ENCODE measurements around the gene WDR91. TPM values are rescaled to one million over a fixed set of nuclear protein-coding genes. Genes with fewer than 3 reads are reported as not detected.

WDR91 gene
- total RNA-seq, 1 donor from 2014 or later = 30.0 TPM

DNA sequence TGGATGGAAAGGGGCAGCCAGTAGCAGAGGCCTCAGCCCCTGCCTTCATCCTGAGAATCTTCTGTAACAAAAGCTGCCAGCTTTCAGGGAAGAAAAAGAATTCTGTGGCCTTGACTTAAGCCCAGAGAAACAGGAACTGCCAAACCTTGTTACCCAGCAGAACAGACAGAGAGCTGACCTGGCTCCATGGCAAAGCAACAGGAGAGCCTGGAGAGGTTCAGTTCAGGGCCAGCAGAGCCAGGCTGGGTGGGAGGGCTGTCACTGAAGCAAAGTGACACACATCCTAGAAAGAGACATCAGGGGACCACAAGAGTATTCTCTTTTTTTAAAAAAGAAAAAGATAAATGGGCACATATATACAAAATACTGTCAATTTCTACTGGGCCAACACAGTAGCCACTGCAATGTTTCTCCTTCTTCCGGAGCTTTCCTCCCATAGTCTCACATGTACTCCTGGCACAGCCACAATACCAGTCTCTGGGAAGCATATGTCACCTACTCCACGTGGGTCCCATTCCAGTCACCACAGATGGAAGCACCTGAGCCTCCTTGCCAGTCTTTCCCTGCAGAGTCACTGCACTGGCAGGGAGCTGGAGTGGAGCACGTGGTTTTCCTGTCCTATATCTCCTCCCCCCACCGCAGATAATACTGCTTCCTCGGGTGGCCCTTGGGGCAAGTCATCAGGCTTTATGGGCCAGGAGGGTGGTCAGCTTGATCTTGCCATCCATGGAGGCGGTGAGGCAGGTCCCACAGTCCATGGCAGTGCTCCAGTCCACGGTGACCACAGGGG is 25.7 kb downstream of the WDR91 start:
- Histone ChIP-seq H3K4me3 (no peak overlapping the region), H3K27ac (no peak overlapping the region), H3K9me3 (peaks cover 18% of the 10 kb centered on the region), H3K36me3 (peaks cover 81% of the 10 kb centered on the region), H3K27me3 (no peaks in the 10 kb centered on the region), H3K4me1 (no peaks in the 10 kb centered on the region)
- intact Hi-C loops (cut with DNase I) = no loop called here
- ATAC-seq (no peak), DNase-seq (no peak)
- TF ChIP-seq, protein P1, sequence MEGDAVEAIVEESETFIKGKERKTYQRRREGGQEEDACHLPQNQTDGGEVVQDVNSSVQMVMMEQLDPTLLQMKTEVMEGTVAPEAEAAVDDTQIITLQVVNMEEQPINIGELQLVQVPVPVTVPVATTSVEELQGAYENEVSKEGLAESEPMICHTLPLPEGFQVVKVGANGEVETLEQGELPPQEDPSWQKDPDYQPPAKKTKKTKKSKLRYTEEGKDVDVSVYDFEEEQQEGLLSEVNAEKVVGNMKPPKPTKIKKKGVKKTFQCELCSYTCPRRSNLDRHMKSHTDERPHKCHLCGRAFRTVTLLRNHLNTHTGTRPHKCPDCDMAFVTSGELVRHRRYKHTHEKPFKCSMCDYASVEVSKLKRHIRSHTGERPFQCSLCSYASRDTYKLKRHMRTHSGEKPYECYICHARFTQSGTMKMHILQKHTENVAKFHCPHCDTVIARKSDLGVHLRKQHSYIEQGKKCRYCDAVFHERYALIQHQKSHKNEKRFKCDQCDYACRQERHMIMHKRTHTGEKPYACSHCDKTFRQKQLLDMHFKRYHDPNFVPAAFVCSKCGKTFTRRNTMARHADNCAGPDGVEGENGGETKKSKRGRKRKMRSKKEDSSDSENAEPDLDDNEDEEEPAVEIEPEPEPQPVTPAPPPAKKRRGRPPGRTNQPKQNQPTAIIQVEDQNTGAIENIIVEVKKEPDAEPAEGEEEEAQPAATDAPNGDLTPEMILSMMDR (IDR thresholded peaks at IDR 0.05) = no peak

DNA sequence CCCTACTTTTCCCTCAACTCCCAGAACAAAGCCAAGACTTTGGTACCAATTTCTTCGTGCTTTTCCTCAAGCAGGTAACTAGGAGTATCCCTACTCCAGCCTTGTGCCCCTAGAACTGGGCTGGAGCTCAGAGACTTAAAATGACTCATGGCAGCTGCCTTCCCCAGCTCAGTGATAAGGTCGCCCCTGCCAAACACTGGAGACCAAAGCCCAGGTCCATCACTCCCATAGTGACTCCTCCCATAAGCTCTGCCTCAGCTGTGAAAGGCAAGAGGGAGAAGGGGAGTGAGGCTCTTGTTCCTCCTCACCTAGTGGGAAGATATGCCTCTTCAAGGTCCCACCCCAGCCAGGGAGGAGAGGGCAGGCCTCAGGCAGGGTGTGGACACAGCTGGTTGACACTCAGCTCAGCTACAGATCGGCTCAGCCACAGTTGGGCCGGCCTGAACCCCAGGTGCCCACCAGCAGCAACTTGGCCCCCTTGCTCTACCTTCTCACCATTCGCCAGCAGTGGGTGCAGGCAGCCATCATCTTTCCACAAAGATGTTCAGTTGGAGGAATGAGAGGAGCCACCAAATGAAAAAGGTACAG is 27.0 kb downstream of the WDR91 start:
- intact Hi-C loops (cut with DNase I) = no loop called here
- DNase-seq (no peak), ATAC-seq (no peak)

DNA sequence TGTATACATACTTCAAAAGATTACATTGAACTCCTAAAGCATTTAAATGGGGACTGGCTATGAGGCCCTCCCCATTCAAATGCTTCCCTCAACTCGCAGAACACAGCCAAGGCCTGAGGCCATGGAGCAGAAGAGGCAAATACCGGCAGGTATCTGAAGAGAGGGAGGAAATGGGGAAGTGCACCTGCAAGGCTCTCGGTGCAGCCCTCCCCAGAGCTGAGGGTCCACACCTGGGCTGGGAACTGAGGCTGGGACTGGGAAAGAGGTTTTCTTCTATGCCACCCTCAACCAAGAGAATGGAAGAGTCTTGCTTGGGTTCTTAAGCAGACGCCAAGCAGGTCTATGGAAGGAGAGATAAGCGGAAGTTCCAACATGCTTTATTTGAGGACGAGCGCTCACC is 27.8 kb downstream of the WDR91 start:
- intact Hi-C loops (cut with DNase I) = no loop called here
- no peak for ATAC-seq
- H3K4me1 ChIP-seq = no peaks in the 10 kb centered on the region
- peaks cover 63% of the 10 kb centered on the region for H3K36me3 ChIP-seq
- TF ChIP-seq, protein P1 (IDR thresholded peaks at IDR 0.05) = no peak
- peaks cover 25% of the 10 kb centered on the region for H3K9me3 ChIP-seq
- H3K27ac ChIP-seq = no peak overlapping the region
- no peak for DNase-seq
- H3K4me3 ChIP-seq = no peak overlapping the region
- no peaks in the 10 kb centered on the region for H3K27me3 ChIP-seq

More for the DNA sequence above, 27.0 kb downstream of the WDR91 start:
- H3K9me3 ChIP-seq = peaks cover 25% of the 10 kb centered on the region
- no peak overlapping the region for H3K4me3 ChIP-seq
- TF ChIP-seq, protein P1 (IDR thresholded peaks at IDR 0.05) = no peak
- no peaks in the 10 kb centered on the region for H3K4me1 ChIP-seq
- H3K27me3 ChIP-seq = no peaks in the 10 kb centered on the region
- no peak overlapping the region for H3K27ac ChIP-seq
- peaks cover 72% of the 10 kb centered on the region for H3K36me3 ChIP-seq

DNA sequence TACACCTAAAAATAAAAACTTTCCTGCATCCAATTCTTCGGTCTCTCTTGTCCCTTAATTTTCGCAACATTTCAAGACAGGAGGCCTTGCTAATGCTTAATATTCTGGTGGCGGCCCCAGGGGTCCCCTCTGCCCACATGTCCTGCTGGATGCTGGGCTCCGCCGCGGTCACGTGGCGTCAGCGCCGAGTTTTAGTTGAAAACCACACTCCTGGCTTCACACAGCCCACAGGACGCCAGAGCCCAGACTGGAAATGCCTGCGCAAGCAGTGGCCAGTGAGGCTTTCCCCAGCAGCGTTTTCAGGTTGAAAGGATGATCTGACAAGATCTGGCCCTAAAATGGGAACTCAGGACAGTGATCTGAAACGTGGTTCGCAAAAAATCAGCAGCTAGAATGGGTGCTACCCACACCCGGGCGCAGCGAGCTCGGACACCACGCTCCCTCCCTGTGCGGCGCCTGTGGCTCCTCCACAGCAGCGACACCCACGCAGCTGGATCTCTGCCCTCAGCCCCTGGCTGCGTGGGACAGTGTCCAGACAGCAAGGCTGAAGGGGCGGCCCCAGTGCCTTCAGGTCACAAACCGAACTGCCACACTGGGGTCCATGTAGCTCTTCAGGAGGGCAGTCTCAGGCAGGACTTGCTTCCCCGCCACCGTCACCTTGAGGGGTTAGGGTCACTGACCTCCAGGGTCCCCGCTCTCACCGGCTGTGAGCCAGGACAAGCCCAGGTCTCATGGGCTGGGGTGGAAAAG is 29.2 kb downstream of the WDR91 start:
- DNase-seq (no peak), ATAC-seq (no peak)
- intact Hi-C loops (cut with DNase I) = no loop called here
- Histone ChIP-seq H3K27me3 (no peaks in the 10 kb centered on the region), H3K36me3 (peaks cover 49% of the 10 kb centered on the region), H3K4me1 (no peaks in the 10 kb centered on the region), H3K4me3 (no peak overlapping the region), H3K9me3 (peaks cover 25% of the 10 kb centered on the region), H3K27ac (no peak overlapping the region)
- TF ChIP-seq, protein P1 (IDR thresholded peaks at IDR 0.05) = no peak

DNA sequence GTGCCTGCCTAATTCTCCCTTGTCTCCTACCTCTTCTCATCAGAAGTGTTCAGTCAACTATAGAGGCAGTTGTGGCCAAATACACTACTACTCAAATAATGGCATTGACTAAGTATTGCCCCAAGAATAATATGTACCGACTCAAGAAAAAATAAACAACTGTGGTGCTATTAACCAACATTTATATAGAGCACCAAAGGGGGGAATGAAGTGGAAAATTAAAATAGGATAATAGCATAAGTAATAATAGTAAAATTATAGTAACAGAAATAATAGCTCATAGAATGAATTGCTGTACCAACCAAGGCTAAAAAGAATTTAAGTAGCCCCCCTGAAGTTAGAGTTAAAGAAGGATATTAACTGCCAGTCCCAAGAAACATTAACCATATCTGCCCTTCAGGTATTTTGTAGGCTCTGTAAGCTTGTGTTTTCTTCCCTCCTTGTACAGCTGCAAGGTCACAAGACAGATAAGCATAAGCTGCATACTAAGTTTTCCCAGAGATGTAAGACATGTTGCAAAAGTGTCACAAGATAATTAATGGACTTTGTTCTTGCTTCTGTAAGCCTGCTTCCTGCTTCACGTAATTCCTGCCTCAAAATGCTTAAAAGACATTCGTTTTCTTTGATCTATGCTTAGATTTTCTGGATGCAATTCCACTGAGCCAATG is 29.9 kb downstream of the WDR91 start:
- H3K4me3 ChIP-seq = no peak overlapping the region
- no peaks in the 10 kb centered on the region for H3K27me3 ChIP-seq
- intact Hi-C loops (cut with DNase I) = no loop called here
- DNase-seq (no peak), ATAC-seq (no peak)
- H3K27ac ChIP-seq = no peak overlapping the region
- peaks cover 42% of the 10 kb centered on the region for H3K36me3 ChIP-seq
- TF ChIP-seq, protein P1 (IDR thresholded peaks at IDR 0.05) = no peak
- peaks cover 25% of the 10 kb centered on the region for H3K9me3 ChIP-seq
- H3K4me1 ChIP-seq = no peaks in the 10 kb centered on the region

Data from upper lobe of right lung (tissue), 1 donor.